ENCODE data around the gene SCRN1. TPM values are rescaled to one million over a fixed set of nuclear protein-coding genes. Genes with fewer than 3 reads are reported as not detected.

The SCRN1 gene
- total and polyA plus RNA-seq, 9 donors, result 23.4 to 84.0 (median 63.3) TPM

DNA sequence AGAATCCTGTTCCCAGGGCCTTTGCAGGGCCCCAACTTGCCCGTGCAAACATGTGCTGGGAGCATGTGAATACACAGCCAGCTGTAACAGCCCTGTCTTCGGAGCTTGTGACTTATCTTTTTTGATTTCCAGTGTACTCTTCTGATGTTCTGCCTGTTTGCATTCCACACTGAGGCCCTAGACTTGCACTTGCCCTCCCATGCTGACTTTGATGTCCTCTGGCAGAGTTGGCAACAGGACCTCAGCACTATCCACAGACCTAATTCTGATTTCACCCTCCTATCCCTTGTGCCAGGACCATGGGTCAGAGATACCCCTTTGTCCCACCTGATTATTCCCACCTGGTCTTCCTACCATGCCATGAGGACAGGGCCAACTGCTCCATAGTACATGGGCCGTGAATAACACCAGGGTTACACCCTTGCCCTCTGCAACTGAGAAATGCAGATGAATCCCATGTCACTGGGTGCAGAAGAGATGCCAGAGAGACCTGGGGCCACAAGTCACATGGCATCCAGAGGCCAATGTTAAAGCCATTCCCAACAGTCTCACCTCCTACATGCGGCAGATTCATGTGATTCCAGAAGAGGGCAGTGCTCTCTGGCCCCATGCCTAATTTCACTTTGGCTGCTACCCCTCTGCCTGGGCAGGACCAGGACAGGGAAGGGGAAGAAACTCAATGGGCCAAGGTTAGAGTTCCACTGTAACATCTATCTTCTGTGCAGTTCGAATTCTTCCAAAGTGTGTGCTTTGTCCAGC lies 43.0 kb downstream of the SCRN1 start:
- intact Hi-C loops (cut with DNase I), result no loop called here
- no peaks in the 10 kb centered on the region for H3K36me3 ChIP-seq

DNA sequence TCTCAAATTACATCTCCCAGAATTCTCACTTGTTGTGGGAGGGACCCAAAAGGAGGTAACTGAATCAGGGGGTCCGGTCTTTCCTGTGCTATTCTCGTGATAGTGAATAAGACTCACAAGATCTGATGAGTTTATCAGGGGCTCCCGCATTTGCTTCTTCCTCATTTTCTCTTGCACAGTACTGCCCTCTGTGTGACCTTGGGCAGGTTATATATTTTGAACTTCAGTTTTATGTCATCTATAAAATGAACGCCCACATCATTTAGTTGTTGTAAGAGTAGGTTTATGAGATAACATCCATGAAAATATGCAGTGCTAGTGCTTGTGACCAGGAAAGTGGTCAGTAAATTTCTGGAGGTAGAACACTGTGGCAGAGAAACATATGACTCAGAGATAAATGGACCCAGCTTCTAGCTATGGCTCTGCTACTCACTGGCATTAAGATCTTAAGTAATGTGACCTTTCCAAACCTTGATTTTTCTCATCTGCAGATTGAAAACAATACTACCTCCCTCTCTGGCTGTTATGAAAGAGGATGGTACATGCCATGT lies 44.3 kb downstream of the SCRN1 start:
- intact Hi-C loops (cut with DNase I), result no loop called here
- Histone ChIP-seq H3K27me3 (no peaks in the 10 kb centered on the region), H3K9me3 (no peaks in the 10 kb centered on the region), H3K4me3 (no peak overlapping the region), H3K27ac (no peak overlapping the region), H3K4me1 (ENCODE audit: insufficient read depth) (no peaks in the 10 kb centered on the region), H3K36me3 (no peaks in the 10 kb centered on the region)
- no peak for TF ChIP-seq POLR2A (IDR thresholded peaks at IDR 0.05)
- TF ChIP-seq, protein P1, sequence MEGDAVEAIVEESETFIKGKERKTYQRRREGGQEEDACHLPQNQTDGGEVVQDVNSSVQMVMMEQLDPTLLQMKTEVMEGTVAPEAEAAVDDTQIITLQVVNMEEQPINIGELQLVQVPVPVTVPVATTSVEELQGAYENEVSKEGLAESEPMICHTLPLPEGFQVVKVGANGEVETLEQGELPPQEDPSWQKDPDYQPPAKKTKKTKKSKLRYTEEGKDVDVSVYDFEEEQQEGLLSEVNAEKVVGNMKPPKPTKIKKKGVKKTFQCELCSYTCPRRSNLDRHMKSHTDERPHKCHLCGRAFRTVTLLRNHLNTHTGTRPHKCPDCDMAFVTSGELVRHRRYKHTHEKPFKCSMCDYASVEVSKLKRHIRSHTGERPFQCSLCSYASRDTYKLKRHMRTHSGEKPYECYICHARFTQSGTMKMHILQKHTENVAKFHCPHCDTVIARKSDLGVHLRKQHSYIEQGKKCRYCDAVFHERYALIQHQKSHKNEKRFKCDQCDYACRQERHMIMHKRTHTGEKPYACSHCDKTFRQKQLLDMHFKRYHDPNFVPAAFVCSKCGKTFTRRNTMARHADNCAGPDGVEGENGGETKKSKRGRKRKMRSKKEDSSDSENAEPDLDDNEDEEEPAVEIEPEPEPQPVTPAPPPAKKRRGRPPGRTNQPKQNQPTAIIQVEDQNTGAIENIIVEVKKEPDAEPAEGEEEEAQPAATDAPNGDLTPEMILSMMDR (IDR thresholded peaks at IDR 0.05), result no peak
- no peak for DNase-seq
- 90 to 94% (median 91%) methylated on average over 4 of the region's 4 CpGs for WGBS, 3 donors

More for the DNA sequence above, 43.0 kb downstream of the SCRN1 start:
- WGBS, 3 donors, result 59 to 78% (median 69%) methylated on average over 5 of the region's 5 CpGs
- no peak overlapping the region for H3K27ac ChIP-seq
- TF ChIP-seq EP300 (IDR thresholded peaks at IDR 0.05) (no peak), POLR2A (IDR thresholded peaks at IDR 0.05) (no peak)
- TF ChIP-seq, protein P1 (IDR thresholded peaks at IDR 0.05), result no peak
- no peak overlapping the region for H3K4me3 ChIP-seq
- DNase-seq, result peak; percentile 20 to 48 (median 37)
- no peaks in the 10 kb centered on the region for H3K9me3 ChIP-seq
- no peaks in the 10 kb centered on the region for H3K4me1 ChIP-seq (ENCODE audit: insufficient read depth)
- no peaks in the 10 kb centered on the region for H3K27me3 ChIP-seq

DNA sequence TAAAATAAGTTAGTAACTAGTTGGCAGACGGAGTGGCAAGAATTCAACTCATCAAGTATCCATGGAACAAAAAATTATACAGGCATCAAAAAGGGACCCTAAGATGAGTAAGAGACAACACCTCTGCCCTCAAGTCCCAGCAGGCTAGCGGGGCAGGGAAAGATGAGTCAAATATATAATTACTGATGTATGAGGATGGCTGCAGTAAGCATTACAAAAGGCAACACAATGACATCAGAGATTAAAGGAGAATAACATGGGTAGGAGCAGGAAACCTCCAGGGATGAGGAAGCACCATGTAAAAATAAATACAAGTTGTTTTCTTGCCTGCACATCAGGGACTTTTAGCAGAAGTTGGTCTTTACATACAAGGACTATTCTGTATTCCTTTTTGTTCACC lies 49.4 kb downstream of the SCRN1 start:
- Histone ChIP-seq H3K4me1 (ENCODE audit: insufficient read depth) (no peaks in the 10 kb centered on the region), H3K27ac (no peak overlapping the region), H3K27me3 (no peaks in the 10 kb centered on the region), H3K36me3 (no peaks in the 10 kb centered on the region), H3K4me3 (no peak overlapping the region), H3K9me3 (no peaks in the 10 kb centered on the region)
- intact Hi-C loops (cut with DNase I), result no loop called here
- 94 to 100% (median 97%) methylated on average over 2 of the region's 2 CpGs for WGBS, 3 donors
- no peak for TF ChIP-seq POLR2A (IDR thresholded peaks at IDR 0.05)
- TF ChIP-seq EP300 (IDR thresholded peaks at IDR 0.05), result no peak
- TF ChIP-seq, protein P1 (IDR thresholded peaks at IDR 0.05), result no peak
- DNase-seq, result no peak

DNA sequence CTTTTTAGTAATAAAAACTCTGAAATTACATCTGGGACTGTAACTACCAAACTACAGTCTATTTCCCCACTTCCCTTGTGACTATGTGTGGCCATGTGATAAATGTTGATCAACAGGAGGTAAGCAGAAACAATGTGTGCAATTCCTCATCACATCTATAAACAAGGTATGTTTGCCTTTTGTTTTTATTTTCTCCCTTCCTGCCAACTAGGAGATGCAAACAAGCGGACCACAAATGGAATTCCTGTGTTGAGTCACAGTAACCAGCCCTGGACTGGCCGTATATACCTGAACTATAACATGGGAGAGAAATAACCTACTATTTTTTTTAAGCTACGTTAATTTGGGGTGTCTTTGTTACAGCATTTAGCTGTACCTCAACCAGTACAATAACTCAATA lies 52.5 kb downstream of the SCRN1 start:
- Histone ChIP-seq H3K9me3 (no peaks in the 10 kb centered on the region), H3K4me1 (ENCODE audit: insufficient read depth) (no peaks in the 10 kb centered on the region), H3K27me3 (no peaks in the 10 kb centered on the region), H3K27ac (no peak overlapping the region), H3K4me3 (no peak overlapping the region), H3K36me3 (no peaks in the 10 kb centered on the region)
- TF ChIP-seq POLR2A (IDR thresholded peaks at IDR 0.05) (no peak), EP300 (IDR thresholded peaks at IDR 0.05) (no peak)
- TF ChIP-seq, protein P1 (IDR thresholded peaks at IDR 0.05), result no peak
- WGBS, 3 donors, result 92 to 98% (median 96%) methylated on average over 3 of the region's 3 CpGs
- DNase-seq, result no peak
- intact Hi-C loops (cut with DNase I), result no loop called here

Measured in ovary (tissue), 9 donors.